Ovary (tissue), 9 donors: Measurements from ENCODE around the gene TES. TPM values are rescaled to one million over a fixed set of nuclear protein-coding genes. Genes with fewer than 3 reads are reported as not detected.

Experiments
- DNase-seq, 5 donors: peaks; one replicate each; pipeline ENCODE4 v3.0.0-alpha.2; 2019 to 2020
- H3K27ac ChIP-seq, 2 donors: fragments of 200-600 bp; one replicate each; pipeline versions ENCODE4 v1.5.1 to v1.8.0; 2019 to 2022
- H3K27me3 ChIP-seq: fragments of 200-600 bp; one replicate; pipeline ENCODE4 v1.8.0; 2022
- H3K36me3 ChIP-seq: fragments of 200-600 bp; sonication (generic); one replicate; pipeline ENCODE4 v1.5.1; 2019
- H3K4me1 ChIP-seq: one replicate; pipeline ENCODE4 v1.8.1; 2013; ENCODE audit warnings: mild to moderate bottlenecking, moderate library complexity; ENCODE audit not compliant: insufficient read depth
- H3K4me3 ChIP-seq: fragments of 200-600 bp; sonication (generic); one replicate; pipeline ENCODE4 v1.5.1; 2017
- H3K9me3 ChIP-seq, 2 donors: fragments of 200-600 bp in 1 of 2; sonication (generic) in 1 of 2; one replicate each; pipeline versions ENCODE4 v1.5.1 to v1.8.1; 2013 to 2019; ENCODE audit warnings: mild to moderate bottlenecking in 1 of 2, moderate library complexity in 1 of 2
- EP300 ChIP-seq: sonication (generic); formaldehyde crosslinking; IDR thresholded peaks from one replicate; pipeline ENCODE4 v1.6.1; 2017; ENCODE audit warnings: antibody characterized with exemption
- POLR2A ChIP-seq: fragments of 450-650 bp; IDR thresholded peaks from one replicate; pipeline ENCODE4 v1.6.1; 2017; ENCODE audit warnings: antibody characterized with exemption, mild to moderate bottlenecking, moderate library complexity
- WGBS, 3 donors: extraction: QIAGEN DNeasy Blood & Tissue Kit in 1 of 3; methylation state at CpG; one replicate each; pipeline versions ENCODE4 v1.1.5 to v1.1.7; 2013 to 2017; 5-methylcytosine and 5-hydroxymethylcytosine counted together
- intact Hi-C, 4 donors: fragments of 100-400 bp; cut with DNase I; formaldehyde crosslinking; loops; one replicate each; pipeline versions ENCODE4 v1.11.0 to v1.15.1; 2022 to 2023
- polyA plus RNA-seq, 2 donors: library from polyadenylated mRNA; stranded (reverse); fragments of 200-250 nt in 1 of 2; fragments of 350-450 nt in 1 of 2; fragmentation: Illumina TruSeq in 1 of 2; extraction: RNeasy Lipid Tissue Mini Kit (QIAGEN cat#74804) in 1 of 2; gene quantifications; one replicate each; pipeline ENCODE4 v1.2.3, GENCODE V29; 2013 to 2014
- total RNA-seq, 7 donors: library from RNA; depleted of rRNA in 2 of 7; stranded (reverse); fragments of >200 nt in 2 of 7; fragmentation: NEBNext Ultra II Directional in 3 of 7; extraction: Animal tissue kit (Norgen Biotek cat#: 25700) in 3 of 7; gene quantifications; one replicate each; pipeline versions ENCODE4 v1.1.0 to v1.2.4, GENCODE V29; 2016 to 2023
- TF ChIP-seq, protein P1 (sequence below), 3 donors: fragments of 450-650 bp in 2 of 3; fragments of 200-600 bp in 1 of 3; IDR thresholded peaks; one replicate each; pipeline versions ENCODE4 v1.5.1 to v1.8.0; 2016 to 2022; ENCODE audit warnings: antibody characterized with exemption in 3 of 3, mild to moderate bottlenecking in 1 of 3
- donor health status: DM: no; HTN: no; CAD: no; lungs with moderate emphysema.
- donor health status: DM: no; HTN: no; CAD: no.
- donor health status: Bipolar disorder and iron deficiency.
- donor health status: DM: yes; HTN: yes; CAD: no.
- donor health status: DM: no; HTN: no; CAD: no.
- donor health status: DM: yes; HTN: yes; CAD: no.

TES gene
- total and polyA plus RNA-seq, 9 donors = 6.0 to 65.0 (median 11.1) TPM

DNA sequence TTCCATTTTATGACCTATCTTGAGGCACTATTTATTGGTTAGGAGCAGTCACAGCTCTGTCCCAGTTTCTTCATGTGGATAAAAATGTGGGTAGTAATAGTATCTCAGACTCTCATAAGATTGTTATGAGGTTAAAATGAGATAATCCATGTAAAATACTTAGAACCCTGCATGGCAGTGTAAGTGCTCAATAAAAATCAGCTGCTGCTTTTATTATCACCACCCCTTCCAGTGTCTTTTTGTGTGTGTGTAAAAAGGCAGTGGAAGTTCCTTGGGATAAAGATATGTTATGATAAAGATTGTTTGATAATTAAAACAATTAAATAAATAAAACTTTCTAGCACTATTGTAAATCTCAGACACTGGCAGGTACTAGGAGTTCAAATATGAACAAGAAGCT lies 15.5 kb downstream of the TES start:
- Histone ChIP-seq H3K36me3 (no peaks in the 10 kb centered on the region), H3K27ac (no peak overlapping the region), H3K4me3 (no peak overlapping the region), H3K27me3 (no peaks in the 10 kb centered on the region), H3K4me1 (peaks cover 7% of the 10 kb centered on the region), H3K9me3 (no peaks in the 10 kb centered on the region)
- TF ChIP-seq, protein P1, sequence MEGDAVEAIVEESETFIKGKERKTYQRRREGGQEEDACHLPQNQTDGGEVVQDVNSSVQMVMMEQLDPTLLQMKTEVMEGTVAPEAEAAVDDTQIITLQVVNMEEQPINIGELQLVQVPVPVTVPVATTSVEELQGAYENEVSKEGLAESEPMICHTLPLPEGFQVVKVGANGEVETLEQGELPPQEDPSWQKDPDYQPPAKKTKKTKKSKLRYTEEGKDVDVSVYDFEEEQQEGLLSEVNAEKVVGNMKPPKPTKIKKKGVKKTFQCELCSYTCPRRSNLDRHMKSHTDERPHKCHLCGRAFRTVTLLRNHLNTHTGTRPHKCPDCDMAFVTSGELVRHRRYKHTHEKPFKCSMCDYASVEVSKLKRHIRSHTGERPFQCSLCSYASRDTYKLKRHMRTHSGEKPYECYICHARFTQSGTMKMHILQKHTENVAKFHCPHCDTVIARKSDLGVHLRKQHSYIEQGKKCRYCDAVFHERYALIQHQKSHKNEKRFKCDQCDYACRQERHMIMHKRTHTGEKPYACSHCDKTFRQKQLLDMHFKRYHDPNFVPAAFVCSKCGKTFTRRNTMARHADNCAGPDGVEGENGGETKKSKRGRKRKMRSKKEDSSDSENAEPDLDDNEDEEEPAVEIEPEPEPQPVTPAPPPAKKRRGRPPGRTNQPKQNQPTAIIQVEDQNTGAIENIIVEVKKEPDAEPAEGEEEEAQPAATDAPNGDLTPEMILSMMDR (IDR thresholded peaks at IDR 0.05) = no peak
- TF ChIP-seq POLR2A (no peak), EP300 (no peak)
- intact Hi-C loops = no loop called here
- DNase-seq = no peak

- Histone ChIP-seq H3K4me1 (peaks cover 7% of the 10 kb centered on the region), H3K36me3 (no peaks in the 10 kb centered on the region), H3K27ac (no peak overlapping the region), H3K9me3 (no peaks in the 10 kb centered on the region), H3K4me3 (no peak overlapping the region), H3K27me3 (no peaks in the 10 kb centered on the region)
- TF ChIP-seq POLR2A (no peak), EP300 (no peak)
- TF ChIP-seq, protein P1 (IDR thresholded peaks at IDR 0.05) = no peak
- no peak for DNase-seq
- intact Hi-C loops = no loop called here
- 91 to 96% (median 93%) methylated on average over 2 of the region's 2 CpGs for WGBS, 3 donors
Measured at GRCh38 chr7:116226664-116227063, 16.3 kb downstream of the TES start.

- Histone ChIP-seq H3K9me3 (no peaks in the 10 kb centered on the region), H3K27ac (no peak overlapping the region), H3K4me1 (peaks cover 7% of the 10 kb centered on the region), H3K4me3 (no peak overlapping the region), H3K36me3 (no peaks in the 10 kb centered on the region), H3K27me3 (no peaks in the 10 kb centered on the region)
- no peak for DNase-seq
- intact Hi-C loops = no loop called here
- TF ChIP-seq POLR2A (no peak), EP300 (no peak)
- TF ChIP-seq, protein P1 (IDR thresholded peaks at IDR 0.05) = no peak
- WGBS, 3 donors = 69 to 81% (median 70%) methylated on average over 2 of the region's 2 CpGs
Measured at GRCh38 chr7:116227678-116228239, 17.4 kb downstream of the TES start.

DNA sequence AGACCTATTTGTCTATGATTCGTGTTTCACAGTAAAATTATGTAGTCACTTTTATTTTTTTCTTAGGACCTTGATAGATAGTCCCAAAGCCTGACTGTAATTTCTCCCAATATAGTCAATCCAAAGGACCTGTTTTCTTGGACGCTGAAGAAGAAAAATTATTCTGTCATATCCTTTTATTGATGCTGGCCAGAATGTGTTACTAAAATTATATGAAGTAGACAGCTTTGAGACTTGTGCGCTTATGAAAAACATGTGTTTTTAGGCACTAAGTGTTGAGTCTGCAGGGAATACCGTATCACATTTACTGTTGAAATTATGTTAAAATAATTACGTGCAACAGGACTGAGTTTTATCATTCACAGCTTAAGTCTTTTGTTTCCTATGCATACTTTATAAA lies 17.9 kb downstream of the TES start:
- TF ChIP-seq POLR2A (no peak), EP300 (no peak)
- TF ChIP-seq, protein P1 (IDR thresholded peaks at IDR 0.05) = no peak
- DNase-seq = no peak
- intact Hi-C loops = no loop called here
- 63 to 74% (median 71%) methylated on average over 5 of the region's 5 CpGs for WGBS, 3 donors
- Histone ChIP-seq H3K27ac (no peak overlapping the region), H3K9me3 (no peaks in the 10 kb centered on the region), H3K36me3 (no peaks in the 10 kb centered on the region), H3K27me3 (no peaks in the 10 kb centered on the region), H3K4me1 (peaks cover 7% of the 10 kb centered on the region), H3K4me3 (no peak overlapping the region)
